SH-SY5Y (cell line): ENCODE data around the gene MBNL1.

Experiments
- GATA2 ChIP-seq: IDR thresholded peaks from 2 replicates; pipeline ENCODE4 v1.6.1; 2011; ENCODE audit warnings: mild to moderate bottlenecking, low read depth, low read length
- GATA3 ChIP-seq: IDR thresholded peaks from 2 replicates; pipeline ENCODE4 v1.6.1; 2011; ENCODE audit warnings: low read depth, mild to moderate bottlenecking, low read length, moderate library complexity

GRCh38 chr3:152486364-152486763 lies 217.6 kb downstream of the MBNL1 start:
- TF ChIP-seq GATA2 (no peak), GATA3 (no peak)
